ENCODE measurements around the gene BANP. TPM values are rescaled to one million over a fixed set of nuclear protein-coding genes. Genes with fewer than 3 reads are reported as not detected.

The BANP gene
- total RNA-seq, 1 donor from 2014 or later = 30.4 TPM

- peaks cover 13% of the 10 kb centered on the region for H3K4me1 ChIP-seq
- DNase-seq (ENCODE audit: low spot score) = no peak
- H3K36me3 ChIP-seq = no peaks in the 10 kb centered on the region
- Mint-ChIP-seq H3K9me3 (no peaks in the 10 kb centered on the region), H3K27ac (peak overlapping the region; percentile 28), H3K36me3 (no peaks in the 10 kb centered on the region), H3K4me1 (peaks cover 21% of the 10 kb centered on the region), H3K27me3 (ENCODE audit: insufficient read depth, low read depth) (peaks cover 14% of the 10 kb centered on the region), H3K4me3 (no peak overlapping the region)
- H3K9me3 ChIP-seq (ENCODE audit: low read depth) = no peaks in the 10 kb centered on the region
- H3K9ac ChIP-seq = no peak overlapping the region
- no peak for TF ChIP-seq EZH2 (IDR thresholded peaks at IDR 0.05)
- TF ChIP-seq, protein P1, sequence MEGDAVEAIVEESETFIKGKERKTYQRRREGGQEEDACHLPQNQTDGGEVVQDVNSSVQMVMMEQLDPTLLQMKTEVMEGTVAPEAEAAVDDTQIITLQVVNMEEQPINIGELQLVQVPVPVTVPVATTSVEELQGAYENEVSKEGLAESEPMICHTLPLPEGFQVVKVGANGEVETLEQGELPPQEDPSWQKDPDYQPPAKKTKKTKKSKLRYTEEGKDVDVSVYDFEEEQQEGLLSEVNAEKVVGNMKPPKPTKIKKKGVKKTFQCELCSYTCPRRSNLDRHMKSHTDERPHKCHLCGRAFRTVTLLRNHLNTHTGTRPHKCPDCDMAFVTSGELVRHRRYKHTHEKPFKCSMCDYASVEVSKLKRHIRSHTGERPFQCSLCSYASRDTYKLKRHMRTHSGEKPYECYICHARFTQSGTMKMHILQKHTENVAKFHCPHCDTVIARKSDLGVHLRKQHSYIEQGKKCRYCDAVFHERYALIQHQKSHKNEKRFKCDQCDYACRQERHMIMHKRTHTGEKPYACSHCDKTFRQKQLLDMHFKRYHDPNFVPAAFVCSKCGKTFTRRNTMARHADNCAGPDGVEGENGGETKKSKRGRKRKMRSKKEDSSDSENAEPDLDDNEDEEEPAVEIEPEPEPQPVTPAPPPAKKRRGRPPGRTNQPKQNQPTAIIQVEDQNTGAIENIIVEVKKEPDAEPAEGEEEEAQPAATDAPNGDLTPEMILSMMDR (IDR thresholded peaks at IDR 0.05) = no peak
- no peak for TF ChIP-seq EZH2phosphoT487 (IDR thresholded peaks at IDR 0.05)
- H4K20me1 ChIP-seq (ENCODE audit: low read depth) = no peaks in the 10 kb centered on the region
- H3F3A ChIP-seq (ENCODE audit: low read depth) = peaks cover 11% of the 10 kb centered on the region
- no peaks in the 10 kb centered on the region for H3K79me2 ChIP-seq (ENCODE audit: low read depth)
- no peaks in the 10 kb centered on the region for H3K27me3 ChIP-seq
- H3K27ac ChIP-seq = no peak overlapping the region
- H2AFZ ChIP-seq (replicated peaks) = no peak overlapping the region
- H3K4me2 ChIP-seq = no peak overlapping the region
- H3K4me3 ChIP-seq = no peak overlapping the region
Observed at GRCh38 chr16:88121886-88122580, 170.8 kb downstream of the BANP start.

Small RNAs within 50 kb of the gene (small RNA-seq; reads per million reads assigned to genes)
- gene AC127455.1 = not detected

Other genes starting within 250 kb of the BANP start
- gene KLHDC4, start 185.4 kb upstream of the BANP start, total RNA-seq (ENCODE audit: low replicate concordance) = 19.2 and 30.5 TPM in 2 replicates
- 2.8 and 8.8 TPM in 2 replicates for gene SLC7A5, start 81.9 kb upstream of the BANP start, total RNA-seq (ENCODE audit: low replicate concordance)
- gene CA5A, start 14.9 kb upstream of the BANP start, total RNA-seq (ENCODE audit: low replicate concordance) = not detected in 2 replicates

Data from neural progenitor cell (in vitro differentiated cells).